IPS DF 19.7 (cell line): Measurements from ENCODE around the gene SUGP2.
"Not testable (repeated sequence)": the region's sequence is repeated elsewhere in the genome, so short reads cannot be mapped to it uniquely, and the experiment has no call there.

ENCODE experiments used
- DNase-seq: peaks from one replicate; pipeline ENCODE4 v3.0.0-alpha.2; 2013; ENCODE audit warnings: low read depth, low spot score

Gene SUGP2

DNA sequence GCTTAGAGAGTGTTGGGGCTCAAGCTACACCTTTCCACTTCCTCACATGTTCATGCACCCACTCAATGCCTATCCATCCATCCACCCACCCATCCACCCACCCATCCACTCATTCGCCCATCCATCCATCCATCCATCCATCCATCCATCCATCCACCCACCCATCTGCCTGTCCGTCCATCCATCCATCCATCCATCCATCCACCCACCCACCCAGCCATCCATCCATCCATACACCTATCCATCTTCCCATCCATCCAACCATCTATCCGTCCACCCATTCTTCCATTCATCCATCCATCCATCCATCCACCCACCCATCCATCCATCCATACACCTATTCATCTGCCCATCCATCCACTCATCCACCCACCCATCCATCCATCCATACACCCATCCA lies 79.2 kb downstream of the SUGP2 start:
- no peak for DNase-seq

DNA sequence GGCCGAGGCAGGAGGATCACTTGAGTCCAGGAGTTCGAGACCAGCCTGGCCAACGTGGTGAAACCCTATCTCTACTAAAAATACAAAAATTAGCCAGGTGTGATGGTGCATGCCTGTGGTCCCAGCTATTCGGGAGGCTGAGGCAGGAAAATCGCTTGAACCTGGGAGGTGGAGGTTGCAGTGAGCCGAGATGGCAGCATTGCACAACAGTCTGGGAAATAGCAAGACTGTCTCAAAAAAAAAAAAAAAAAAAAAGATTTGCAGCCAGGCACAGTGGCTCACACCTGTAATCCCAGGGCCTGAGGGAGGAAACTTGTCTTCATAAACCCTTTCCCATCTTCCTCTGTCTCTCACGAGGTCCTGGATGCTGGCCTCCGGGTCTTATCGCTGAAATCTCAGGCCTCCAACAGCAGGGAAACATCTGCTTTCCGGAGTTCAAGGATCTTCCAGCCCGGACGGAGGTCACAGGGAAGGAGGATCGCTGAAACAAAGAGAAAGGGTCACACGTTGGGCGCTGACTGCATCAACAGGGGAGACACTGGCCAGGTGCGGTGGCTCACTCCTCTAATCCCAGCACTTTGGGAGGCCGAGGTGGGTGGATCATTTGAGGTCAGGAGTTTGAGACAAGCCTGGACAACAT lies 80.8 kb downstream of the SUGP2 start:
- not testable (repeated sequence) for DNase-seq

DNA sequence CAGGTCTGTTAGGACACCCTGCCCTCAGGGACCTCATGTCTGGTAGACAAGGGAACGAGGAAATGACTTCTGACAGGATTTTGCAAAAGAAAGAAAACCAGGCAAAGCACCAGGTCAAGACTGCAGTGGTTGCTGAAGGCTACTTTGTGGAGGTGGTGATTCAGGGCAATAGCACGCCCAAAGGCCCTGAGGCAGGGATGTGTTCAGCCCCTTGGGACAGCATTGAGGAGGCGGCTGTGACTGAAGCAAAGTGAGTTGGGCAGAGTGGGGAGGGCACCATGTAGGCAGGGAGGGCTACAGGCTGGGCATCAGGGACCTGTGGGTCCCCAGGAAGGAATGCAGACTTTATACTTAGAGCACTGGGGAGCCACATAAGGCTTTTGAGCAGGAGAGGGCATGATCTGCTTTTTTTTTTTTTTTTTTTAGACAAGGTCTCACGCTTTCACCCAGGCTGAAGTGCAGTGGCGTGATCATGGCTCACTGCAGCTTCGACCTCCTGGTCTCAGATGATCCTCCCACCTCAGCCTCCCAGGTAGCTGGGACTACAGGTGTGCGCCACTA lies 81.5 kb downstream of the SUGP2 start:
- DNase-seq = no peak

DNA sequence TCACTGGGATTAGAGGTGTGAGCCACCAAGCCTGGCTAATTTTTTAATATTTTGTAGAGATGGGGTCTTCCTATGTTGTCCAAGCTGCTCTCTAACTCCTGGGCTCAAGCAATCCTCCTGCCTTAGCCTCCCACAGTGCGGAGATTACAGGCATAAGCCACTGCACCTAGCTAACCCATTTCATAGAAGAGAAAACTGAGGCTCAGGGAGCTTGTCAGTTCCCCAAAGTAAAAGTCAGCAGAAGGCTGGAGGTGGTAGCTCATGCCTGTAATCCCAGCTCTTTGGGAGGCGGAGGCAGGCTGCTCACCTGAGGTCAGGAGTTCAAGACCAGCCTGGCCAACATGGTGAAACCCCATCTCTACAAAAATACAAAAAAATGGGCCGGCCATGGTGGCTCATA lies 83.5 kb downstream of the SUGP2 start:
- no peak for DNase-seq

DNA sequence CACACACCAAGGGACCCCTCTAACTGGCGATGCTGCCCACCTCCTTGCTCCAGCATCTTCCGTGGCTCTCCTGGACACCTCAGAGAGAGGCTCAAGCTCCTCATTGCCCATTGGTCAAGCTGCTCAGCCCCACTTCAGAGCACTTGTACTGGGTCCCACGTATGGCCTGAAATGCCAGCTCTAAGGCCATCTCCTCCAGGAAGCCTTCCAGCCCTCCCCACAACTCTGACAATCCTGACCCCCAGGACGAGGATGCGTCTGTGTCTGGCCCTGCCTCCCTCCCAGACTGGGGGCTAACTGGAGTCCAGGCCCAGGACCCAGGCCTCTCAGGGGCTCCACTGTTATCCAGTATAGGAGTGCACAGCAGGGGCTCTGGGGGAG lies 84.4 kb downstream of the SUGP2 start:
- DNase-seq = no peak

DNA sequence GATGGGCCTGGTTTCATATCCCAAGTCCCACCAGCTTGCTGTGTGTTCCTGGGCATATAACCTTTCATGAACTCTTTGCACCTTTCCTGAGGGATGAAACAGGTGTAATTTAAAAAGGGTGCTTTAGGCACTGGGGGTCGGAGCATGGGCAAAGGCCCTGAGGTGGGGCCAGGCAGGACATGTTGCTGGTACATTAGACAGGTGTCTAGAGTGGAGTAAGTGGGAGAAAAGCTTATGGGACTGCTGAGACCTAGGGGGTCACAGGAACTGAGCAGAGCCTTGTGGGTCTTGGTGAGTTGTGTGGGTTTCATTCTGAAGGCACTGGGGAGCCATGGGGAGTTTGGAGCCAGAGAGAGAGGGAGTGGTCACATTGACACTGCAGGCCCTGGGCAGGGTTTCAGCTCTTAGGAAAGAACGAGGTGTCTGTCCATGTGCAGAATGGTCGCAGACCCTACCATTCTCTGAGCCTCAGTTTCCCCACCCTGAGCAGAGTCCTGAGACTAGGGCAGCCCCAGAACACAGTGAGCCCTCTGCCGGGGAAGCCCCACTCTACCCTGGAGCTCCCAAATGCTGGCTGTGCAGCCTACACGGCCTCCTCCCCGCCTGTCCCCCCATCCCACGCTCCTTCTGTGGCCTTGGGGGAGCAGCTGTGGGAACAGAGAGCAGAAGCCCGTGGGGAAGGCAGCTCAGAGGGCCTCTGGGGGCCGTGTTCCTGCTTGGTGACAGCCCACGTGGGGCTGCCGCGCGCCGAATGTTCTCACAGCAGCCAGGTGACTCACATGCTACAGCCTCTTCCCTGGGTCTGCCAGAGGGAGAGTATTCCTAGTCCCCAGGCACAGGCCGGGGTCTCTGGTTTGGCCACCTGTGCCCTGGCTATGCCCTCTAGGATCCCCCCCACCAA lies 85.0 kb downstream of the SUGP2 start:
- DNase-seq = no peak

DNA sequence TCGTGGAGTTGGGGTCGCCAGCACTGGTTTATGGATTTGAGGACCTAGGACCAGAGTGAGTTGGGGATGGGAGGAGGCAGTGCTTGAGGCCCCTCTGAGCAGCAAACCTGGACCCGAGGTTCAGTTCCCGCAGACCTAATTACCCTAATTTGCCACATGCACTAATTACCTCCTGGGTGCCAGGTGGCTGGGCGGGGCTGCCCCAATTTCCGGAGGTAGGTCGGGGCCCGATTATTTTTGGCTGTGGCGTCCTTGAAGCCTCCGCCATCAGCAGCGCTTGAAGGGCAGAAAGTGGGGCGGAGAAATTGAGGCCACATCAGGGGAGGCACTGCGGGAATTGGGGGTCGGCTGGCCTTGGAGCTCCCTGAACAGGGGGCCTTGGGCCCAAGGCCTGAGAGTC lies 86.4 kb downstream of the SUGP2 start:
- DNase-seq = no peak

DNA sequence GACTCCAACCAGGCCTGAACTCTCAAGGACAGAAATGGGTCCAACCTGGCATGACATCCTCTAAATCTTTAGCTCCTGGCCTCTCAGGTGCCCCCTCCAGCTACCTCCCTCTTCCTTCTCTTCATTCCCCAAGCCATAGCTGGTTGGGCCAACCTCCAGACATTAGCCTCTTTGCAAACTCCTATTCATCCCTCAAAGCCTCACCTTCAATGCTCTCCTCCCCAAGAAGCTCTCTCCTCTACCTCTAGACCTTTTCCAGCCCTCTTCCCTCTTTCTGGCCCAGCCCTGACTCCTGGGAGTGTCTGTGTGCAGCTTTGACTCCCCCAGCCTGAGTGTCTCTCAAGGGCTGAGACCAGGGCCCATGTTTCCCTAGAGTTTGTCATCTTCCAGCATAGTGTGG lies 87.0 kb downstream of the SUGP2 start:
- DNase-seq = no peak

DNA sequence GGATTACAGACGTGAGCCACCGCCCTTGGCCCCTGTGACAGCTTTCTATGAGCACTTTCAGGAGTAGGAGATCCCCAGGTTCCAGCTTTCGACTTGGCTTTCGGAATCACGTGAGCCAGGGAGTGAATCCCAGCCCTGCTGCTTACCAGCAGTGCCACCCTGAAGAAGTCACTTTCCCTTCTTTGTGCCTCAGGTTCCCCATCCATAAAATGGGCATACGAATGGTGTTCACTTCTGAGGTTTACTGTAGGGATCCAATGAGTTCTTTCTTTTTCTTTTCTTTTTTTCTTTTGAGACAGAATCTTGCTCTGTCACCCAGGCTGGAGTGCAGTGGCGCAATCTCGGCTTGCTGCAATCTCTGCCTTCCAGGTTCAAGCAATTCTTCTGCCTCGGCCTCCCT lies 88.0 kb downstream of the SUGP2 start:
- no peak for DNase-seq

DNA sequence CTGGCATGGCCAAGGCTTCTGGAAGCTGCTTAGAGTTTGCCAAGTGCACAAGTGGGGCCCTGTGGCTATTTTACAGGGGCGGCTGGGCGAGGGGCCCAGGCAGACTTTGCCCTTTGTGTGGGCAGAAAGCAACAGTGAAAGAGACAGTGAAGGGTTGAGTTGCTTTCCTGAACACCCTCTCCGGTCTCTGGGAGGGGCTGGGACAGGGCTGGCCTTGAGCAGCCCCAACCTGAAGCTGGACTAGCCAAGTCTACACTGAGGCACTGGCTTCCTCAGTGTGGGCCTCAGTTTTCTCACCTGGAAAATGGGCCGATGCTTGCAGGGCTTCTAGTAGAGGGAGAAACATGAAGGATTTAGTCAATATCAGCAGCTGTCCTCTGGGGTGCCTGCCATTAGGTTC lies 89.9 kb downstream of the SUGP2 start:
- no peak for DNase-seq

DNA sequence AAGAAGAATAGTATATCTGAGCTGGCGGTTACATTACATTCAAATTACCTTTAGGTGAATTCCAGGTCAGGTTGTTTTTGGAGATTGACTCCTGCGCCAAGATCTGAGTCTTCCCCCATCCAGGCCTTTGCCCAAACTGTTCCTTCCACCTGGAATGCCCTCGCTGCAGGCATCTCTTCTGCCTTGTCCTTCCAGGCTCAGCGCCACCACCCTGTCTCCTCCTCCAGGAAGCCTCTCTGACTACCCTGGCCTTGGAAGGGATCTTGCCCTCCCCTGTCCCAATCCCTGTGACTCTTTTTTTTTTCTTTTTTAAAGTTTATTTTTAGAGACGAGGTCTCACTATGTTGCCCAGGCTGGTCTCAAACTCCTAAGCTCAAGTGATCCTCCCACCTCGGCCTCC lies 90.6 kb downstream of the SUGP2 start:
- DNase-seq = no peak

DNA sequence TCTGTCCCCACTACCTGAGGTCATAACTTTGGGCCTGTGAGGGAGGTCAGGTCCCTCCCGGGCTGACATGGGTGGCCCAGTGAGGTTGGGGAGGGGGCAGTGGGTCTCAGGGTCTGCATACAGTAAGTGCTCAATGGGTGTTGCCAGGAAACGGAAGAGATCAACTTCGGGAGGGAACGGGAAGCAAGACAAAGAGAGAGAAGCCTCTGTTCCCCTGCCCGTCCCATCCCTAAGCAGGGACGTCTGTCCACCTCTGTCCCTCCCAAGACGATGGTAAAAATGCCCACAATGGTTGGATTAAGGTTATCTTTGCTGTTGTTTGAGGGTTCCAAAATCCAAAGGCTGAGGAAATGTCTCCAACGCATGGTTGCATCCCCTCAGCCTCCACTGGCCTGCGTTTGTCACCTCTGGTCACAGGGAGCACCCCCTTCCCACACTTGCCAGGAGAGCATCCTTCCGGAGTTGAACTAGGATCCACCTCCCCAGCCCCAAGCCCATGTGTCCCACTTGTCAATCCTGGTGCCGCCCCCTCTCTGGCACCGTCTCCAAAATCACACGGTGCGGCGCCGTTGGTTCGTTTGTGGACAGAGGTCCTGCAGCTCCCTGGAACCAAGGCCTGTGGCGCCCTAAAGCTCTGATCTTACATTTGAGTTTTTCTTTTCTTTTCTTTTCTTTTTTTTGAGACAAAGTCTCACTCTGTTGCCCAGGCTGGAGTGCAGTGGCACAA lies 91.5 kb downstream of the SUGP2 start:
- no peak for DNase-seq
